H1 (cell line): ENCODE measurements around the gene MRPS24. TPM values are rescaled to one million over a fixed set of nuclear protein-coding genes. Genes with fewer than 3 reads are reported as not detected.

ENCODE experiments used
- GABPA ChIP-seq: IDR thresholded peaks from 2 replicates; pipeline ENCODE4 v1.6.1; 2011; ENCODE audit warnings: mild to moderate bottlenecking, low read length, moderate library complexity, borderline replicate concordance; ENCODE audit not compliant: insufficient read depth
- JUND ChIP-seq: IDR thresholded peaks from 2 replicates; pipeline ENCODE4 v1.6.1; 2011; ENCODE audit warnings: mild to moderate bottlenecking, improper control_type of control experiment, low read length
- RXRA ChIP-seq: IDR thresholded peaks from 2 replicates; pipeline ENCODE4 v1.6.1; 2011; ENCODE audit warnings: low read depth, mild to moderate bottlenecking, low read length, moderate library complexity; ENCODE audit not compliant: insufficient read depth
- SP1 ChIP-seq: IDR thresholded peaks from 2 replicates; pipeline ENCODE4 v1.6.1; 2011; ENCODE audit warnings: low read depth, low read length
- YY1 ChIP-seq: IDR thresholded peaks from 2 replicates; pipeline ENCODE4 v1.6.1; 2011; ENCODE audit warnings: low read depth, mild to moderate bottlenecking, low read length
- polyA plus RNA-seq, 7 experiments: library from polyadenylated mRNA; depleted of rRNA in 3 of 7; stranded (reverse) in 5 of 7; unstranded in 2 of 7; fragments of >200 nt in 5 of 7; fragments of 200-250 nt in 2 of 7; gene quantifications; 1 replicate in 5 of 7; 2 replicates in 1 of 7; 4 replicates in 1 of 7; pipeline versions ENCODE4 v1.2.1 to v1.2.3, GENCODE V29; 2011 to 2013; ENCODE audit warnings: missing spikeins in 2 of 7, mixed read lengths in 2 of 7
- total RNA-seq: library from RNA; stranded (reverse); fragmentation: NEBNext Ultra II Directional; extraction: Animal tissue kit (Norgen Biotek cat#: 25700); gene quantifications from 2 replicates; pipeline ENCODE4 v1.2.1, GENCODE V29; 2021

MRPS24 gene
- total and polyA plus RNA-seq, 2 of the 8 experiments (the other 6 are each of a cell fraction or from before 2014, with no cell fraction given): 133 to 347 TPM

GRCh38 chr7:43905209-43905946, 36.1 kb upstream of the MRPS24 start (continued):
- no peak for TF ChIP-seq JUND
- TF ChIP-seq SP1: no peak
- TF ChIP-seq RXRA: no peak
- no peak for TF ChIP-seq YY1
- no peak for TF ChIP-seq GABPA
